Subcutaneous adipose tissue (tissue), 4 donors: ENCODE data around the gene RDX. TPM values are rescaled to one million over a fixed set of nuclear protein-coding genes. Genes with fewer than 3 reads are reported as not detected.

Experiments
- total RNA-seq, 4 donors: library from RNA; depleted of rRNA; stranded (reverse); fragments of >200 nt; gene quantifications; one replicate each; pipeline ENCODE4 v1.1.0, GENCODE V29; 2016
- TF ChIP-seq, protein P1 (sequence below): fragments of 450-650 bp; IDR thresholded peaks from one replicate; pipeline ENCODE4 v1.5.1; 2016; ENCODE audit warnings: low read depth, mild to moderate bottlenecking, control low read depth, antibody characterized with exemption, moderate library complexity

Gene RDX
- total RNA-seq, 4 donors from 2014 or later = 74.9 to 169 (median 106) TPM

DNA sequence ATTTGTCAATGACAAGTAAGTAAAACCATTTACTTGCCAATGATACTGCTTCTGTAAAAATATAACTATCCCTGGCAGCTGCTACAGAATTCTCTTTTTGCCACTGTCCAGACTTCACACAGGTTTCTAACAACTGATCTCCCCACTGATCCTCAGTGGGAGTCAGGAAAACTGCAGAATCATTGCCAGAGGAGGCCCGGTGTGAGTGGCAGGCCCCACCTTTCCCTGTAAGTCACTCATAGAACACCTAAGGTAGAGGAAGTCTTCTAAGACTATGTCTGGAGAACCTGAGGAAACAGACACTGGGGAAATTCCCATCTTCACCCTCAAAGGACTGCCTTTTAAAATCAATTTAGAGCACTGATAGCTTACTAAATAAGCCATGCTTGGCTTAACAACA lies 136.9 kb downstream of the RDX start:
- TF ChIP-seq, protein P1, sequence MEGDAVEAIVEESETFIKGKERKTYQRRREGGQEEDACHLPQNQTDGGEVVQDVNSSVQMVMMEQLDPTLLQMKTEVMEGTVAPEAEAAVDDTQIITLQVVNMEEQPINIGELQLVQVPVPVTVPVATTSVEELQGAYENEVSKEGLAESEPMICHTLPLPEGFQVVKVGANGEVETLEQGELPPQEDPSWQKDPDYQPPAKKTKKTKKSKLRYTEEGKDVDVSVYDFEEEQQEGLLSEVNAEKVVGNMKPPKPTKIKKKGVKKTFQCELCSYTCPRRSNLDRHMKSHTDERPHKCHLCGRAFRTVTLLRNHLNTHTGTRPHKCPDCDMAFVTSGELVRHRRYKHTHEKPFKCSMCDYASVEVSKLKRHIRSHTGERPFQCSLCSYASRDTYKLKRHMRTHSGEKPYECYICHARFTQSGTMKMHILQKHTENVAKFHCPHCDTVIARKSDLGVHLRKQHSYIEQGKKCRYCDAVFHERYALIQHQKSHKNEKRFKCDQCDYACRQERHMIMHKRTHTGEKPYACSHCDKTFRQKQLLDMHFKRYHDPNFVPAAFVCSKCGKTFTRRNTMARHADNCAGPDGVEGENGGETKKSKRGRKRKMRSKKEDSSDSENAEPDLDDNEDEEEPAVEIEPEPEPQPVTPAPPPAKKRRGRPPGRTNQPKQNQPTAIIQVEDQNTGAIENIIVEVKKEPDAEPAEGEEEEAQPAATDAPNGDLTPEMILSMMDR = no peak

DNA sequence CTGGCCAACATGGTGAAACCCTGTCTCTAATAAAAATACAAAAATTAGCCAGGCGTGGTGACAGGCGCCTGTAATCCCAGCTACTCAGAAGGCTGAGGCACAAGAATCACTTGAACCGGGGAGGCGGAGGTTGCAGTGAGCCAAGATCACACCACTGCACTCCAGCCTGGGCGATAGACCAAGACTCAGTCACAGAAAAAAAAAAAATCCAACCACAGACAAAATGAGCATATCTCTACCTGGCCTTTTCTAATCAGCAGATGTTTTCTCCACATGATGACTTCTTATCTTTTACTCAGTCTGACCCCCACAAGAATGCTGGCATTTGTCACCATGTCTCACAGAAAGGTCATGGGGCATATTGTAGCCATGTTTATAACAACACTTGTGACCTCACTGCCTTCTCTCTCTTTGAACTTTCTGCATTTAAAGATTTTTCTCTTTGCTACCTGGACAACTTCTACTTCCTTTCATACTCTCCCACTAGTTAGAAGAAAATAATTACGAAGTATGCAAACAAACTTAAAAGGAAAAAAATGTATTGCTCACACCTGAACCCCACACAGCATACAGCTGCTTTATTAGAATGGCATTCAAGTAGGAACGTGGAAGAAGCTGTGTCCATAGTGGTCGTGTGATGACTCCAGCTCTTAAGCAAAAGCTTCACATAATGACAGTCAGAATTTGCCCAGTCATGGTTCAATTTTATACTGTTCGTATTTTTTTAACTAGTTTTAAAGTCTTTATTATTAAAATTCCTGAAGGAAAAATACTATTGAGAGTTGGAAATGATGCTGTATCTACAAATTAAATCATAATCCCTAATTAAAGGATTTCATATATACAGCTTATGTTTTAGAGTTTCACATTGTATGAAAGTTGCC lies 137.9 kb downstream of the RDX start:
- TF ChIP-seq, protein P1 = no peak

DNA sequence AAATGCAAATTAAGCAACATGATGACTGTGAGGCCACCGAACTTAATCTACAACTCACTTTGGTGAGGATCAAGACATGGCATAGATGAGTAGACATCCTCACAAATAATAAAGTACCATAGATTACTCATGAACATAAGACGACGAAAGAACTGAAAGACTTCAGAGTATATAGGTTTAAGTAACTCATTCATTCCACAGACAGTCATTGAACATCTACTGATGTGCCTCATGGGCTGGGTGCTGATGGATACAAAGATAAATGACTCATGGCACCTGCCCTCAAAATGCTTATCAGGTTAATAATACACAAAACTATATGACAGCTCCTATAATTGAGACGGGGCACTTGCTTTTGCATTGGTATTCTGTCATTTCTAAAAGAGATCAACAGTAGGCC lies 139.9 kb downstream of the RDX start:
- TF ChIP-seq, protein P1 = no peak

DNA sequence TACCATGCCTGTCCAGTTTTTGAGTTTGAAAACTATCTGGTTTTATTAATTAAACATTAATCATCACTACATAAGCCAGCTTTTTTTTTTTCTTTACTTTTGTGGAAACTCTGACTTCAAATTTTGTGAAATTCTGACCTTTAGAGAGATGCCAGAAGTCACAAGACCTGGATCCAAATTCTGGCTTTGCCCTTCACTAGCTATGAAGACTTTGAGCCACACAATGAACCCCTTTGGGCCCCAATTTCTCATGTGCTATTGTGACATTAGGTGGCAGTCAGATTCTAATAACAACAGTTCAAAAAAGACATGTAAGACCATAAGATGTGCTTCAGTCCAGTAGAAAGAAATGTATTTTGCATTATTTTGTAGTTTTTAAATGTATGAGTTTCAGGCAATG lies 142.9 kb downstream of the RDX start:
- TF ChIP-seq, protein P1 = no peak

DNA sequence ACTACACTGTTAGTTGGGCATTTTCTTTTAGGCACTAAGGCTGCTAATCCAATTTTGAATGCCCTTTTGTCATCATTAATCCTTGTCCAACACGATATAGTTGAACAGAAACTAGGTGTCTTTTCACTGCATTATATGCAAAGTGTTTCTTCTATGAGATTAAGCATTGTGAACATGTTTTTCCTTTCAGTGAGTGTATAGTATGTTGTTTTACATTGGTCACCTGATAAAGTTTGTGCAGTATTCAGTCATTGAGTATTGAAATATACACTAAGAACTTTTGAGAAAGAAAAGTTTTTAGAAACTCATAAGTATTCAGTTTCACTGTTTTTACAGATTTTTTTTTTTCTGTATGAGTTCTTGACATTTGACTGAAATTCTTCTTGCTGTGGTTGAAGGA lies 144.2 kb downstream of the RDX start:
- TF ChIP-seq, protein P1 = no peak

DNA sequence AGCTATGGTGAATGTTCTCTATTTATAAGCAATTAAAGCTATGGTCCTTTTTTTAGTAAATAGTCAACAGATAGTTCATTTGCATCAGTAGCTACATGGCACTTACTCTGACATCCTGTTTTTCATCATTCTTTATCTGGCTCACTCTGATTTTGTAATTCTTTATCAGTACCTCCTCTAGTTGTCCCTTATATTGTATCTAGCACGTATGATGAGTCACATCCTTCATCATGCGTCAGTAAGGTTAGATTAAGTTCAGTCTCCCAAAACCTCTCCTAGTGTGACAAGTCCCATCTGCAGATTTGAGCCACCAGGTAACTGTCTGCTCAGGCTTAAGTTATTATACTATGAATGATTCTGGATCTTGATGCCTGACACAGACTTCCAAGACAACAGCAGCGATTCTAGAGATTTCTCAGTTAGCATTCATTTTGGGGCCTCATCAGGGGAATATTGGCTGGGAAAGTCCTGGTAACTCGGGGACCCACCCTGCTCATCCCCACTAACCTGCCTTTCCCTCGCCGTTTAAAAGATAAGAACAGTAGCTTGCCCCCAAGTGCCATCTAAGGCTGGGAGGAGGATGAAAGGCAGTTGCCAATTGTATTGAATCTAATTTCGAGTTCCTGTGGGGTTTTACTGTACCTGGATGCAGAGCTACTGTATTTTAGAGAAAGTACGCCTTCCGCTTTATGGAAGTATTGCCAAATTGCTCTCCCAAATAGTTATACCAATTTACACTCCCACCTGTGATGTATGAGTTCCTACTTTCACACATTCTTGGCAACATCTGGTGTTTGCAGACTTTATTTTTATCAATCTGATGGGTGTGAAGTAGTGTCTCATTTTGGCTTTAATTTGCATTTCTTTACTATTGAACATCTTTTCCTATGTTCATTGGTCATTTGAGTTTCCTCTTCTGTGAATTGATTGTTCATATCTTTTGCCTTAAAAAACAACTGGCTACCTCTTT lies 147.4 kb downstream of the RDX start:
- TF ChIP-seq, protein P1 = no peak
